ENCODE data around the gene BRCA2. TPM values are rescaled to one million over a fixed set of nuclear protein-coding genes. Genes with fewer than 3 reads are reported as not detected.

The BRCA2 gene
- total RNA-seq, 1 experiment from 2014 or later, result 13.0 TPM

- DNase-seq (ENCODE audit: low spot score), result no peak
Measured at GRCh38 chr13:32428581-32429432, 113.5 kb downstream of the BRCA2 start.

- DNase-seq (ENCODE audit: low spot score), result no peak
Measured at GRCh38 chr13:32429433-32429909, 114.2 kb downstream of the BRCA2 start.

DNA sequence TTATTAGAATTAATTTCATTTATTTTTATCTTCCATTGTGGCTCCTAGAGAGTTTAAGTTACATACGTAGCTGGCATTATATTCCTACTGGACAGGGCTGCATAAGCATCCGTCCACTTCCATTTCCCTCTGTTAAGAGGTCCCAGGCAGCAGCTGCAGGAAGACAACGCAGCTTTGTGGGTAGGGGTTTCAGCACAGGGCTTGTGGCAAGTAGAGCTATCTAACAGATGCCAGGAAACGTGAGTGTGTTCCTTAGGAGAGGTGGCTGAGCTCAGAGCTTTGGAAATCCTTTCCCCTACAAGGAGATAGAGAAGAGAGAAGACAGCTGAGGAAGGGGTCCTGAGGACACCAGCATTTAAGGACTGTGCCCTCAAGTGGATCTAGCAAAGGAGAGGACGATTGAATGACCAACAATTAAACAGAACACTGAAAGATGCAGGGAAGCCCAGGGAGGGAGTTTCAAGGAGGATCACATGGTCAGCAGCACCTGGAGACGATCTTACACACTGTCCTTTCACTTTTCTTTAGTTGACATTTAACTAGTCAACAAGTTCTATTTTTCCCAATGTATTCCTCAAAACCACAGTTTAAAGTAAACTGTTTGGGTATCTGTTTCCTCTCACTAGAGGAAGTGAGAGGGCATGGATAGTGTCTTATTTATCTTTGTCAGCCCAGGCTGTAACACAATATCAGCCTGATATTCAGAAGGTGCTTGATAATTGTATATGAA is 114.9 kb downstream of the BRCA2 start:
- DNase-seq (ENCODE audit: low spot score), result no peak

DNA sequence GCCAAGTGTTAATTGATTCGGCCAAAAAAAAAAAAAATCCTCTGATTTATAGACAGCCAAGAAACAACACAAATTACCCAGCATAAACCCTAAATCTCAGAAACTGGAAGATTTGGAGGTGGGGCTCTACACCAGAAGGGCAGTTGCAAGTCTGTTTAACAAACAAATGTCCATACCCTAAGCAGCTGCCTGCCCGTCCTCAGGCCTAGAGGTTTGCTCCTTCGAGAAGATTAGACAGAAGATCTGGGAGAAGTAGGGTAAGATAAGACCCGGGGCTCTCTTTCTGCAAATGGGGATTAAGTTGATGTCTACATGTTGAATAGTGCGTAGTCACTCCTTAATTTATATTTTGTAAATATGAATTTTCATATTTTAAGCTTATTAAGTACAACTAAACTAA is 116.1 kb downstream of the BRCA2 start:
- no peak for DNase-seq (ENCODE audit: low spot score)

- no peak for DNase-seq (ENCODE audit: low spot score)
Measured at GRCh38 chr13:32432856-32433255, 117.5 kb downstream of the BRCA2 start.

GRCh38 chr13:32438871-32439270 is 123.6 kb downstream of the BRCA2 start:
- no peak for DNase-seq (ENCODE audit: low spot score)

DNA sequence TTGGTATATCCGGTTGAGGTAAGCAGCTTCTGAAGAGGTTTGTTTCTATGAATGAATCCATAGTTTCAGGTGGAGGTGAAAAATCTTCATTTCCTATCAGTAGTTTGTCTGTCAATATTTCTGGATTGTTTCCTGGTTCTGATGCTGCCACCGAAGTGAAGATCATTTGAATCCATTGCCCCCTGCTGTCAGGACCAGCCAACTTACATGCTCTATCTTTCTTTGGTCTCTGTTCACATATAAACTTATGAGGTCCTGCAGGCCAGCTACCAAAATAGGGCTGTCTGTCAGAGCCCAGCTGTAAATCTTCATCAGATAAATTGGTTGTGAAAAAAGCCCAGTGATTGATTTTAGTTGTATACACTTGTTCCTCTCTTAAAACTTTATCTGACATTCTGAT is 127.8 kb downstream of the BRCA2 start:
- DNase-seq (ENCODE audit: low spot score), result no peak

- no peak for DNase-seq (ENCODE audit: low spot score)
Measured at GRCh38 chr13:32445461-32445860, 130.2 kb downstream of the BRCA2 start.

DNA sequence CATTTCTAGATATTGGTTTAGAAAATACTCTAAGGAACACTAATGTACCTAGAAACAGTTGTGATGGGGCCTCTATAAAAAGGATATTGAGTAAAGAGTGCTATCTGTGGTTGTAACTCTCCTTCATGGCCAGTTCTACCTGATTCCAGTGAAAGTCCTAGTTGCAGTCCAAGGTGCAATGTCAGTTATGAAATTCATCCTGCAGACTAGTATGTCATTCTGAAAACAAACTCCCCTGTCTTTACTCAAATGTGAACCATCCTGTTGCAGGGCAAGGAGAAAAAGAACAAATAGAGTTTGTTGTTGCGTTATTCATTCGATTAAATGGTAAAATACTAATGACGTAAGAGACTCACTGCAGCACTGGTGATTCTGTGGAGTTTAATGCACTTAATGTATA is 130.9 kb downstream of the BRCA2 start:
- no peak for DNase-seq (ENCODE audit: low spot score)

- no peak for DNase-seq (ENCODE audit: low spot score)
Measured at GRCh38 chr13:32446773-32447465, 131.6 kb downstream of the BRCA2 start.

DNA sequence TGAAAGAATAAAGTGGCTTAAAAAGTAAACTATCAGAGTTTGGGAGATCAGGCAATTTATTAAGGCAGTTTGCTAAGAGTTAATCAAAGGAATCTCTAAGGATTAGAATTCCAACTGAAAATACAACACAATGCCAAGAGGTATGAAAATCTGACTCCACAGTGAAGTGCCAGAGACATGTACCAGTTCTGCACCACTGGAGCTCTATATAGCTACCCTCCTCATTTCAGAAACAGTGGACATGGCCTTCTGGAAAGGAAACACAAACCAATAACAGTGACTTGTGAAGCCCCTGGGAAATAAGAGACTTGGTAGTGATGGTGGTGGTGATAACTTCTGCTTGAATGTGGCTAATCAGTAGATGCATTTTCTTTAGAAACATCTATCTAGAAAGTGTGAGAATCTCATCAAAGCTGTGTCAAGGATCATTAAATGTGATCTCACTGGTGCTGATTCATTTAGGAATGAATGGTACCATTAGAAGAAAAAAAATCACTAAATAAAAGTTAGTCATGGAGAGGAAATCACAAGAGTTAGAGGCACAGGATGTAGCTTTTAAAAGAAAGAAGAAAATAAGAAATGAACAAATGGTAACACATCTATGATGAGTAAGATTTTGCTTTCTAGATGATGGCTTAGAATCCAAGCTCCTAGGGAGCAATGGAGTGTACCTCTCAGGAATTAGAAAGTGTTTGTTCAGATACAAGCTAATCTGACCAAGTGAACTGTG is 132.8 kb downstream of the BRCA2 start:
- DNase-seq (ENCODE audit: low spot score), result no peak

GRCh38 chr13:32448972-32449371 is 133.7 kb downstream of the BRCA2 start:
- no peak for DNase-seq (ENCODE audit: low spot score)

Other genes with a start within 250 kb of the BRCA2 start
- not detected in 2 replicates for gene ZAR1L, start 145 bp upstream of the BRCA2 start, total RNA-seq (2014; rRNA removed; shearing (Covaris generic))
- gene N4BP2L1, start 112.6 kb downstream of the BRCA2 start, total RNA-seq (2014; rRNA removed; shearing (Covaris generic)), result 1.5 and 2.2 TPM in 2 replicates
- gene N4BP2L2, start 223.3 kb downstream of the BRCA2 start, total RNA-seq (2014; rRNA removed; shearing (Covaris generic)), result 75.5 and 81.2 TPM in 2 replicates

Measured in A172 (cell line).